Measurements from ENCODE around the gene KCNQ1. TPM values are rescaled to one million over a fixed set of nuclear protein-coding genes. Genes with fewer than 3 reads are reported as not detected.

Gene KCNQ1
- total RNA-seq, 2 donors from 2014 or later = 33.5 to 39.7 TPM

DNA sequence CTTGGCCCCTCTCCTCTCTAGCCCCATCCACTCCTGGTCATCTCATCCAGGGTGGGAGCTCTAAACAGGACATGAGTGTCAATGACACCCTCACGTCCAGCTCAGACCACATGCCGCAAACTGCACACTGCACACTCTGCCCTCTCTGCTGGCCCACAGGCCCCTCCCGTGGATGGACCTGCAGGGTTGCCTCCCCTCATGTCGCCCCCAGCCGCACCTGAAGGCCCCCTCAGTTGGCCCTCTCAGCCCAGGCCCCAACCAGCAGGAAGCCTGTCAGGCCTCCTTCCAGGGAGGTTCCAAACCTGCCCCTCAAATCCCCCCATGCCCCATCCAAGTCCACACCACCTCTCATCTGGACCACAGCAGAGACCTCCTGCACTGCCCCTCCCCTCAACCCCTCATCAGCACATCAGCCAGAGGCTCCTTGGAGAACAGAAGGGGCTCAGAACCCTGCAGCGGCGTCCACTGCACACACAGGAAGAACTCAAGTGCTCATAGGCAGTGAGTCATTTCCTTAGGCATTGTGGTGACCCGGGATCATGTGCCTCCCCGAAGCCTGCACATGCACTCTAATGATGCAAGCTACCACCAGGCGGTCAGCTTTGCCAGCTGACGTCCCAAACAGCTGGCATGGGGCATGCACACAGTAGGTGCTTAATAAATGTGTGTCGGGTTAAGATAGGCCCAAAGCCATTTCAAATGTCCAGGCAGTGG lies 453.7 kb downstream of the KCNQ1 start:
- DNase-seq (peak; percentile 76), ATAC-seq (peak; percentile 24 to 38)
- intact Hi-C loops (cut with DNase I) = loop anchor here (10.0 kb wide), 2 partner anchors 584 to 704 kb away; no protein-coding TSS in a partner anchor

Other genes starting within 250 kb of the KCNQ1 start
- under 1 TPM; 0.39 to 0.50 TPM for gene ASCL2, start 174.4 kb upstream of the KCNQ1 start, total RNA-seq
- gene C11orf21, start 143.1 kb upstream of the KCNQ1 start, total RNA-seq = 10 to 100 TPM in 1 of 2 donors, 1 to 10 TPM in 1; 4.8 to 19.1 TPM
- 10 to 100 TPM; 11.6 to 15.0 TPM for gene TSPAN32, start 143.0 kb upstream of the KCNQ1 start, total RNA-seq
- 100 to 1,000 TPM; 699 to 773 TPM for gene CD81, start 67.7 kb upstream of the KCNQ1 start, total RNA-seq
- gene TSSC4, start 44.3 kb upstream of the KCNQ1 start, total RNA-seq = 10 to 100 TPM; 34.9 to 45.7 TPM
- not detected for gene TRPM5, start 494 bp upstream of the KCNQ1 start, total RNA-seq